Germinal center (tissue), 1 donor: ENCODE data around the gene ACR.

Experiments used
- DNase-seq: peaks from one replicate; pipeline ENCODE4 v3.0.0; 2012; ENCODE audit warnings: mixed read lengths, low spot score

Gene ACR

DNA sequence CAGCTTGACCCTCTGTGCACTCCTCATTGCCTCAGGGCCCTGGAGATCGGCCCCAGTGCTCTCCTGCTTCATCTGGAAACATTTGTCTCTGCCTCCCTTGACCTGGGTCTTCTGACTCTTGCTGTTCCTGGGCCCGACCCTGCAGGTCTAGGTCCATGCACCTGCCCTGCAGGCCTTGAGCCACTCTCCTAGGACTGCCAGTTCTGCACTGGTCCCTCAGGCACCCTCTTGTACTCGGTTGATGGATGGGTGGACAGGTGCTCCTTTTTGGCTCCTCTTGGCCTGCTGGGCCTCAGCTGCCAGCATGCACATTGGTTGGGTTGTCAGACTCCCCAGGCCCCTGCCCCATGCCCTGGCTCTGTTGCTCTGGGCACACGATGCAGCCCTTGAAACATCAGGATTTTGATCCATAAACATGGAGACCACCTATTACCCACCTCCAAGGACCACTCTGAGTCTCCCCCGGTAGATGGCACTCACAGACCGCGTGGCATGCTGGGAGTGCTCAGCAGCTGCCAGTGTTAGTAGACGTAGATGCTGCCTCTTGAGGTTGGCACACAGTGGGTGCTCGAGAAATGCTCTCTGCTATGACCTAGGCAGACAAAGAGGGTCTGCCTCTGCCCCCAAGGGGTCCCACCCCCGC, 20.2 kb upstream of the ACR start:
- no peak for DNase-seq

DNA sequence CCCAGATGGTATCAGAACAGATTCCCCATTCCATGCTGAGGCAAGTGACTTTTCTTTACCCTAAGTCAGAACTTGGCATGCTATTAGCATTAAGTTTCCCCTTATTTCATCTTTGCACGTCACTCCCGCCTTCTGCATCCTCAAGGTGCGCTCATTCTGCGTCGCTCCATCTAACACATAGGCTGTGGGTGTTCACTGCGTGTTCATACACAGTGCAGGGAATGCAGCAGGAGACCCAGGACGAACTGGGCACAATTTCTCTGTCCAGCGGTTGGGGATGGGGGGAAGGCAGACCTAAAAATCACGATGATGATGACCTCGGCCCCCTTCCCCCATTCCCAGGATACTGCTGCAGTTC, 19.7 kb upstream of the ACR start:
- no peak for DNase-seq

DNA sequence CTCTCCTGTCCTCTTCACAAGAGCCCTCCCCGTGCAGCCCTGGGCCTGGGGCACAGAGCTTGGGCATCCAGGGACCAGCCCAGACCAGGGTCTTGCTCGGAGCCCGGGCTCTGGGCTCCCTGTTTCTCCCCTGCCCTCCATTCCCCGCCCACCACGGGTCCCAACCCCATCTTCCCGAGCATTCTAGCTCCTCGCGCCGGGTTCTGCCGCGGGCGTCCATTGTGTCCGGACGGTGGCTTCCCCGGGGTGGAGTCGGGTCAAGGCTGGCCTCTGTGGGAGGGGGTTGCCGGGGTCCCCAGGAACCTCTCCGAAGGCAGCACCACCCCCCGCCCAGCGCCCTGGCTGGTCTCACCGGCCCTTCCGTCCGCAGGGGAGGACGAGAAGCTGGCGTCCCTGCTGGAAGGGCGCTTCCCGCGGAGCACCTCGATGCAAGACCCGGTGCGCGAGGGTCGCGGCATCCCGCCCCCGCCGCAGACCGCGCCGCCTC, 18.1 kb upstream of the ACR start:
- DNase-seq, result no peak

GRCh38 chr22:50720301-50721256, 17.4 kb upstream of the ACR start:
- no peak for DNase-seq

DNA sequence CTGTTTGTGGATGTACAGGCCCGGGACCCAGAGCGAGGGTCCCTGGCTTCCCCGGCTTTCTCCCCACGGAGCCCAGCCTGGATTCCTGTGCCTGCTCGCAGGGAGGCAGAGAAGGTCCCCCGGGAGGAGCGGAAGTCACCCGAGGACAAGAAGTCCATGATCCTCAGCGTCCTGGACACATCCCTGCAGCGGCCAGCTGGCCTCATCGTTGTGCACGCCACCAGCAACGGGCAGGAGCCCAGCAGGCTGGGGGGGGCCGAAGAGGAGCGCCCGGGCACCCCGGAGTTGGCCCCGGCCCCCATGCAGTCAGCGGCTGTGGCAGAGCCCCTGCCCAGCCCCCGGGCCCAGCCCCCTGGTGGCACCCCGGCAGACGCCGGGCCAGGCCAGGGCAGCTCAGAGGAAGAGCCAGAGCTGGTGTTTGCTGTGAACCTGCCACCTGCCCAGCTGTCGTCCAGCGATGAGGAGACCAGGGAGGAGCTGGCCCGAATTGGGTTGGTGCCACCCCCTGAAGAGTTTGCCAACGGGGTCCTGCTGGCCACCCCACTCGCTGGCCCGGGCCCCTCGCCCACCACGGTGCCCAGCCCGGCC, 16.7 kb upstream of the ACR start:
- no peak for DNase-seq

- DNase-seq, result no peak
These were observed 15.8 kb upstream of the ACR start for GRCh38 chr22:50722048-50722701.

DNA sequence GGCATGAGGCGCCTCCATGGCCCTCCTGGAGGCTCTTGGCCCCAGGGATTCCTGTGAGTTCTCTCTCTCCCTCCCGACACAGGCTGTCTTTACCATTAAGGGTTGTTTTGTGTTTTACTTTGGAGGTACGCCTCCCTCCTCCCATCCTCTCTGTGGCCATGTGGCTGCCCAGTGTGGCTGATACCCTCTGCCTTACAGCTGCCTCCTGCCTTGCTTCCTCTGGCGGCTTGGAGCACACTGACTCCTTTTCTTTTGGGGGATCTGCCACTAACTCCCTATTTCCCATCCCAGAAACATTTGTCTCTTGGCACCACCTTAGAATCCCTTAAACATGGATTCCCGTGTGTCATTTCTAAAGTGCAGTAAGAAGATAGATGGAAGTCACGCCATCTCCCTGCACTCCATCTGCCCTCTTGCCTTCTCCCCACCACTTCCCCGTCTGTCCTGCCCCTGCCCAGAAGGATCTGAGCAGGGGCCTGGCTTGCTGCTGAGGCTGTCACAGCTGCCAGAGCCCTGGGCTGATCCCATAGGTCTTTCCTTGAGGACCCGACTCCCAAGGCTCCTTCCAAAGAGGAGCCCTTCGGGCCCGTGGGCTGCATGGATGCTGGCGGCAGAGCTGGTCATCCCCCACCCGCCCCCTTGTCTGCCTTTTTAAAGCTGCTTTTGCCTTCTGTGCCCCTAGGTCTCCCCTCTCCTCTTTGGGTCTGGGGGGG, 15.1 kb upstream of the ACR start:
- no peak for DNase-seq

DNA sequence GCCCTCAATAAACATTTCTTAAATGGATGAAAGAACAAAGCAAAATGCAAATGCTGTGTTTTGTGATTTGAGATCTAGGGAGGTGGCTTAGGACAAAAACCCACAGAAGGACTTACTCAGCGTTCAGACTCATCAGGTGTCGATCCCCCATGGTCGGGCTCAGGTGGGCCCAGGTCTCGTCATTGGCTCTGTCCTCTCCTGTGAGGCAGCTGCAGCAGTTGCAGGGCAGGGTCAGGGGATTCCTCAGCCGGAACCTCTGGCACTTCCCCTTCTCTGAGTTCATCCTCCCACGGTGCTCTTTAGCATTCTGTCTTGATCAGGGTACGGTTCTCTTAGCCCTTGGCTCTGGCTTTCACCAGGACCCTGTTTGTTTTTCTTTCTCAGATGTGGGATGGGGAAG, 14.0 kb upstream of the ACR start:
- DNase-seq, result peak; percentile 33

GRCh38 chr22:50724616-50725015, 13.4 kb upstream of the ACR start:
- no peak for DNase-seq

- no peak for DNase-seq
These were observed 12.4 kb upstream of the ACR start for GRCh38 chr22:50725597-50725996.

DNA sequence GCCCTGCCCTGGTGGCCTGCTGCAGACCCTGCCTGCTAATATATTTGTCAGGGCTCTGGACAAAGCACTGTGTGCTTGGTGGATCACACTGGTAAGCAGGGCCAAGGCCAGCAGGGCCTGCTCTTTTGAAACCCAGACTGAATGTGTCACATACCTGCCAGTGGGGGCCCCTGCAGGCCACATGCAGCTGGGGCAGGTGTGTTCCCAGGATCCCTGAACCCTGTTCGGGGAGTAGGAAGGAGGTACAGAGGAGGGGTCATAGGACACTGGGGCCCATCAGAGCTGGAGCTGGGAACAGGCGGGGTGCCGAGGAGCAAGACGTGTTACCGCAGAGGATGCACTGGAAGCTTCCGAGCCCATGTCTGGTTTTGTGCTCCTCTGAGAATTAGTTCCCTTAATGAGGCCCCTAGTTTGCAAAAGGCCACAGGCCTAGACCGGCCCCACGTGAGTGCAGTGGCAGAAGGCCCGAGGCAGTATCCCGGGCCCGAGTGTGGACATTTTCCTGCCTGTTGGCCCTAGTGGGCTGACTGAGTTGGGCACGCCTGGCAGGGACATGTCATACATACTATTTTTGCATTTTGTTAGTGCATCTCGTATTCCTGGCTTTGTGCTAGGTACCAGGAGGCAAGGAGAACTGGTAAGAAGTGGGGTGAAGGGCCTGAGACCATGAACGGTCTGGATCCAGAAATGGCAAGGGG, 11.2 kb upstream of the ACR start:
- no peak for DNase-seq

DNA sequence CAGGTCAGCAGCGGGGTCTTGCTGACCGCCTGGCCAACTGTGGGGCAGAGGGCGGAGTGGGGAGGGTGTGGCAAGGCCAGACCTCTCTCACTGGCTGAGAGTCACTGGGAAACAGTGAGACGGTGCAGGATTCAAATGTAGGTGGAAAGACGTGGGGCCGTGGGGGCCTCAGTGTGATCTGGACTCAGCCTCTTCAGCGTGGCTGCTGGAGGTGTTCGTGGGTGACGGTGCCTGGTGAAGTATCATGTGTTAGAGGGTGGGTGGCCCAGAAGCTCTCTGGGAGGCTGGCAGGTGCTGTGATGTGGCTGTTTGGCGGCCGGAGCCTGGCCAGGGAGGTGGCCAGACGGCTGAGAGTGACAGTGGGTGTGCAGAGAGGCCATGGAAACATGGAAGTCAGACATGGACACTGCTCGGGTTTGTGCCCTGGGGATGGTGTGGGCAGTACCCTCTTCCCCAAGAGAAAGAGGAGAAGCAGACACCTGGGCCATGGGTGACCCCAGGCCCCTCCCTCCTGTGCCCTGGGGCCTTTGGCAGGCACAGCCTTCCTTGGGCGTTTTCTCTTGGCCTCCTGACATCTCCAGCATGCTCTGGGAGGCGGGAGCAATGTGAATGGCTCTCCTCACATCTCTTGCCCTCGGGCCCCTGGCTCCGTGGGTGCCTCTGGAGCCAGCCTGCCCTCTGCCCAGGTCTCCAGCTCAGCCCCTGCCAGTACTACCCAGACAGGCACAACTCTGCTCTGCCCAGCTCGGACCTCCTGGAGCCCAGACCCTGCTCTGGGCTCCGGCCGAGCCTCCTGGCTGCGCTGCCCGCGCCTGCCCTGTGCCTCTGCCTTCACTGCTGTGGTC, 10.1 kb upstream of the ACR start:
- no peak for DNase-seq

DNA sequence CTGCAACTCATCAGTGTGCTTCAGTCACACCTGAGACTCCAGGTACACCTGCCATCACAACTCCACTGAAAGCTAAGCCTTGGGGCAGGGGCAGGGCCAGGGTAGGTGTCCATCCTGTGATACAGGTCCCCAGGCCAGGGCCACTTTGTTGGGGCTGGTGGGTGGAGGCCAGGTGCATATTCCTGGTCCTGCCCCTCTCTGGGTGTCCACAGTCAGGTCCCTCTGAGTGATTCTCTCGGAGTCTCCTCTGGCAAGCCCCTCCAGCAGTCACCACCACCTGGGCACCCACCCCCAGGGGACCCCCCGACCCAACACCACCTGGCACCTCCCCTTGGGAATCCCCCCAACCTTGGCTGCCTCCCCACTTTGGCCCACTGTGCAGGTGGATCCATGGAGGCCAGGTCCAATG, 9.5 kb upstream of the ACR start:
- no peak for DNase-seq

GRCh38 chr22:50729391-50730012, 8.5 kb upstream of the ACR start:
- peak; percentile 60 for DNase-seq

DNA sequence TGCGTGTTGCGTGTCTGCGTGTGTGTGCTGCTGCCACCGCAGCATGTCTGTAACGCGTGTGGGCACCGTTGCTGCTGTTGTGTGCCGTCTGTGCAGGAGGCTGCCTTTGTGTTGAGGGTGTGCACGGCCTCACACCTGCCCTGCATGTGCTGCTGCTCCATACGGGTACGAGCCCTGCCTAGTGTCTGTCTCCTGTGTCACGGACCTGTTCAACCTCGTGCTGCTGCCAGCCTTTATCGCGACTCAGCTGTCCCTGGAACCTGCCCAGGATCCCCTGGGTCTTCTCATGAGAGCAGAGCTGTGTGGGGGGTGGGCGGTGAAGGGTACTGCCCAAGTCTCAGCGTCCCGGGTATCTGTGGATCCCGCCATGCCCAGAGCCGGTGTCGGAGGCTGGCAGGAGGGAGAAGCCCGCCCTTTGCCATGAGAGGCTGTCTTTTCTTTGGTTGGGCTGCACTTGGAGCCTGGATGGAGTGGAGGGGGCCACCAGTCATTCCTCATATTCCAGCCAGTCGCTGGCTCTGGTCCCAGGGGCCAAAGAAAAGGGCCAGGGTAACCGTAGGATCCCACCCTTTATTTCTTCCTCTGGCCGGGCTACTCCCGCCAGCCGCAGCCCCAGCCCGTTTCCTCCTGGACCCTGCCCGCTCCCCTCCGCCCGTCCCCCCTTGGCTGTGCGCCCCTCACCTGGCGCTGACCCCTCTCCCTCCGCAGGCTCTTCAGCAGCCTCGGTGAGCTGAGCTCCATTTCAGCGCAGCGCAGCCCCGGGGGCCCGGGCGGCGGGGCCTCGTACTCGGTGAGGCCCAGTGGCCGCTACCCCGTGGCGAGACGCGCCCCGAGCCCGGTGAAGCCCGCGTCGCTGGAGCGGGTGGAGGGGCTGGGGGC, 7.8 kb upstream of the ACR start:
- DNase-seq, result no peak

DNA sequence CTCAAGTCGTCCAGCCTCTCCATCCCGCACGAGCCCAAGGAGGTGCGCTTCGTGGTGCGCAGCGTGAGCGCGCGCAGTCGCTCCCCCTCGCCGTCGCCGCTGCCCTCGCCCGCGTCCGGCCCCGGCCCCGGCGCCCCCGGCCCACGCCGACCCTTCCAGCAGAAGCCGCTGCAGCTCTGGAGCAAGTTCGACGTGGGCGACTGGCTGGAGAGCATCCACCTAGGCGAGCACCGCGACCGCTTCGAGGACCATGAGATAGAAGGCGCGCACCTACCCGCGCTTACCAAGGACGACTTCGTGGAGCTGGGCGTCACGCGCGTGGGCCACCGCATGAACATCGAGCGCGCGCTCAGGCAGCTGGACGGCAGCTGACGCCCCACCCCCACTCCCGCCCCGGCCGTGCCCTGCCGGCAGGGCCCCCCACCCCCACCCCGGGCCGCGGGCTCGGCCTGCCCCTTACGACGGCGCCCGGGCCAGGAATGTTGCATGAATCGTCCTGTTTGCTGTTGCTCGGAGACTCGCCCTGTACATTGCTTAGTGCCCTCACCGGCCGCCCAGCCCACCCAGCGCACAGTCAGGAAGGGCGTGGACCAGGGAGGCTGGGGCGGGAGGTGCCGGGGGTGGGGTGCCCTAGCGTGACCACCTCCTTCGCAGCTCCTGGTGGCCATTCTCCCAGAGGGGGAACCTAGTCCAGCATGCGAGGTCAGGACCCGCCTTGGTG, 6.9 kb upstream of the ACR start:
- no peak for DNase-seq

GRCh38 chr22:50731811-50732624, 6.0 kb upstream of the ACR start:
- peak; percentile 76 for DNase-seq
